Hematopoietic multipotent progenitor cell treated with erythropoietin and hydrocortisone succinate and interleukin-3 and kit ligand, for 4 days (in vitro differentiated cells): ENCODE measurements around the gene LRRC43.
"Not testable (repeated sequence)": the region's sequence is repeated elsewhere in the genome, so short reads cannot be mapped to it uniquely, and the experiment has no call there.

Experiments
- DNase-seq: peaks from one replicate; pipeline ENCODE4 v3.0.0-alpha.2; 2015

Gene LRRC43

DNA sequence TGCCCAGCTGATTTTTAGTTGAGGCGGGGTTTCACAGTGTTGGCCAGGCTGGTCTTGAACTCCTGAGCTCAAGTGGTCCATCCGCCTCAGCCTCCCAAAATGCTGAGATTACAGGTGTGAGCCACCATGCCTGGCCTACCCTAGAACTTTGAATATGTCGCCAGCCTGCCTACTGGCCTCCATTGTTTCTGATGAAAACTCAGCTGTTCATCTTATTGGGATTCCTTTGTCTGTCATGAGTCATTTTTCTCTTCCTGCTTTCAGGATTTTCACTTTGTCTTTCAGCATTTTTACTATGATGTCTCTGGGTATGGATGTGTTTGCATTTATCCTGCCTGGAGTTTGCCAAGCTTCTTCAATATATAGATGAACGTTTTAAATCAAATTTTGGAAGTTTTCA is 12.5 kb downstream of the LRRC43 start:
- no peak for DNase-seq

DNA sequence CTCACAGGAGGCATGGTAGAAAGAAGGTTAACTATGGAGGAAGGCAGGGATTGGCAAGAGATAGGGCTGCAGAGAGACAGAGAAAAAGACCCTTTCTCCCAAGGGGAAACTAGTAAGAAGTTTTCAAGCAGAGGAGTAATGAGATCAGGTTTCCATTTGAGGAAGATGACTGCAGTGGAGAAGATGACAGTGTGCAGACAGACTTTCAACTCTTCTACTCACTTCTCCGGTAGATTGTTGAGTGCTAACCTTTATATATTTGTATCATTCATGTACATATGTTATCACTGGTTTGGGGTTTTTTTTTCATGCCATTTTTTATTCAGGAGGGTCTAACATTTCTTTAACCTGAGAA is 14.7 kb downstream of the LRRC43 start:
- DNase-seq = no peak

DNA sequence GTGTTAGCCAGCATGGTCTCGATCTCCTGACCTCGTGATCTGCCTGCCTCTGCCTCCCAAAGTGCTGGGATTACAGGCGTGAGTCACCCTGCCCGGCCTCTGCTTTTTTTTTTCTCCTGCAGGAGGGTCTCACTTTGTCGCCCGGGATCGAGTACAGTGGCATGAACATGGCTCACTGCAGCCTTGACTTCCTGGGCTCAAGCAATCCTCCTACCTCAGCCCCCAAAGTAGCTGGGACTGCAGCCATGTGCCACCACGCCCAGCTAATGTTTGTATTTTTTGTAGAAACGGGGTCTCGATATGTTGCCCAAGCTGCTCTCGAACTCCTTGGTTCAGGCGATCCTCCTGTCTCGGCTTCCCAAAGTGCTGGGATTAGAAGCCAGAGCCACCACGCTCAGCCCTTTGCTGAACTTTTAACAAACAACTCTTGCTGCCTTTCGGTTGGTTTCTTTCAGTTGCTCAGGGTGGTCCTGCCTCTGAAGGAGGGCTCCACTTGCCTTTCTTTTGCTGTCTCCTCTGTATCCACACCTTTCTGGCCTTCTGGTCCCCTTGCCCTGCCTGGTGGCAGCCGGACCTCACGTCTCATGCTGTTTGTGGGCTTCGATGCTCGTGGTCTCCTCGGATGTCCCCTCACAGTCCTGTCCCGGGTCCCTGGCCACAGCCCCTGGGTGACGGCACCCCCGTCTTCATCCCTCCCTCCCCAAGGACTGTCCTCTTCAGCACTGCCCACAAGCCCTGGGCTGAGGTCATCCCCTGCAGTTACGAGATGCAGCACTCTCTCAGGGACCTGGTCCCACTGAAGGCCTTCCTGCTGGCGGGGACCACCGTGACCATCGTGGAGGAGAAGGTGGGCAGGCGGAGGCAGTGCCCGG is 16.8 kb downstream of the LRRC43 start:
- no peak for DNase-seq

DNA sequence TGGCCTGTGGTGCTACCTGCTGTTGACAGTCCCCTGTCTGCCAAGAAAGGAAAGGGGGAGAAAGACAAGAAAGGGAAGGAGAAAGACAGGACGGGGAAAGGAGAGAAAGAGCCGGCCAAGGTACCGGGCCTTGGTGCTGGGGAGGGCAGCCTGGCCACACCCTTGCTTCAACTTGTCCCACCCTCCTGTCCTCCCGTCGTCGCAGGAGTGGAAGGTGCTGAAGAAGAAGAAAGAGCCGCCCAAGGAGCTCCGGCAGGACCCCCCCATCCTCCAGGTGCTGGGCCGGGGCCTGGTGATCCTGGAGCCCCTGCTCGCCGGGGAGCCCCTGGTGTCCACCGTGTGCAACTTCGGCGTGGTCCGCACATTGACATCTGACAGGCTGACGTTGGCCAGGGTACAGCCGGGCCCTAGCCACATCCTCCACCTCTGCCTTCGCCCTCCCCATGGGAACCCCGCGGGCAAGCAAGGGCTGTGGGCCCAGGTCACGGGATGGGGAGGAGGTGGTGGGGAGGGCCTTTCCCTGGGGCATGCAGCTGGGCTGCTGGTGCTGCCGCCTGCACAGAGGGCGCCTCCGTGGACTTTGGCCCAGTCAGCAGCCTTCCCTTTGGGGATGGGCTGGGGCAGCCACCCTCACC is 17.7 kb downstream of the LRRC43 start:
- DNase-seq = no peak

DNA sequence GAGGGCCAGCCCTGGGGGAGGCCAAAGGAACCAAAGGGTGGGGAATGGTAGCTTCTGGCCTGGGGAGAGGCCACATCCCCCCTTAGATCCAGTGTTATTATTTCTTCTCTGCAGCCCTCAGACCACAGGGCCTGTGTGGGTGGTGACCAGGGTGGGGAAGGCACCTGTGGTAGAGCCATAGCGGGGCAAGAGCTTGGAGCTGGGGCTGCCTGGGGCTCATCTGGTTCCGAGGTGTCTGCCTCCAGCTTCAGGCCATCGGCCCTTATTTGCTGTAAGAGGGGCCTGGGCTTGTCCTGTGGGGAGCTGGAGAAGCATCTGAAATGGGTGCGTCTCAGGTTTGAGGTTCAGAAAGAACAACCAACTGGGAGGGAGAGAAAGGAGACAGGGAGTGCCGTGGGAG is 18.5 kb downstream of the LRRC43 start:
- no peak for DNase-seq

DNA sequence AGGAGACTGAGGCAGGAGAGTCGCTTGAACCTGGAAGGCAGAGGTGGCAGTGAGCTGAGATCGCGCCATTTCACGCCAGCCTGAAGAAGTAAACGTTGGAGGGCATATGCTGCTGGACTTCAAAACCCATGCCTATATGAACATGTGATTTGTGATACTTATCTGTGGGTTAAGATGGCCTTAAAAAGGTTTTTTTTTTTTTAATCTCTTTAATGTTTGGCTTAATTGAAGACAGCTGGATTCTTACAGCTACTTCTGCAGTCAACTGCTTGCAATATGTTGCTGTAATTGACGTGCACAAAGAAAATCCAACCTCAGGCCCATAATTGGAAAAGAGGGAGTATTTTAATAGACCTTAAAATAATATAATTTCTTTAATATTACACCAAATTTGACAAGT is 19.1 kb downstream of the LRRC43 start:
- DNase-seq = no peak

DNA sequence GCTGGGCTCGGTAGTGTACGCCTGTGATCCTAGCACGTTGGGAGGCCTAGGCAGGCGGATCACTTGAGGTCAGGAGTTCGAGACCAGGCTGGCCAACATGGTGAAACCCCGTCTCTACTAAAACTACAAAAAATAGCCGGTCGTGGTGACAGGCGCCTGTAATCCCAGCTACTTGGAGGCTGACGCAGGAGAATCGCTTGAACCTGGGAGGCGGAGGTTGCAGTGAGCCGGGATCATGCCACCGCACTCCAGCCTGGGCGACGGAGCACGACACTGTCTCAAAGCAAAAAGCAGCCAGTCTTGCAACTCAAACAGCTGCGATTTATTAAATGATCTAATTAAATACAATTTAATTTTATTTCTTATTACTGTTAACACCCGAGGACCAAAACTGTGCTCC is 19.9 kb downstream of the LRRC43 start:
- DNase-seq = not testable (repeated sequence)

DNA sequence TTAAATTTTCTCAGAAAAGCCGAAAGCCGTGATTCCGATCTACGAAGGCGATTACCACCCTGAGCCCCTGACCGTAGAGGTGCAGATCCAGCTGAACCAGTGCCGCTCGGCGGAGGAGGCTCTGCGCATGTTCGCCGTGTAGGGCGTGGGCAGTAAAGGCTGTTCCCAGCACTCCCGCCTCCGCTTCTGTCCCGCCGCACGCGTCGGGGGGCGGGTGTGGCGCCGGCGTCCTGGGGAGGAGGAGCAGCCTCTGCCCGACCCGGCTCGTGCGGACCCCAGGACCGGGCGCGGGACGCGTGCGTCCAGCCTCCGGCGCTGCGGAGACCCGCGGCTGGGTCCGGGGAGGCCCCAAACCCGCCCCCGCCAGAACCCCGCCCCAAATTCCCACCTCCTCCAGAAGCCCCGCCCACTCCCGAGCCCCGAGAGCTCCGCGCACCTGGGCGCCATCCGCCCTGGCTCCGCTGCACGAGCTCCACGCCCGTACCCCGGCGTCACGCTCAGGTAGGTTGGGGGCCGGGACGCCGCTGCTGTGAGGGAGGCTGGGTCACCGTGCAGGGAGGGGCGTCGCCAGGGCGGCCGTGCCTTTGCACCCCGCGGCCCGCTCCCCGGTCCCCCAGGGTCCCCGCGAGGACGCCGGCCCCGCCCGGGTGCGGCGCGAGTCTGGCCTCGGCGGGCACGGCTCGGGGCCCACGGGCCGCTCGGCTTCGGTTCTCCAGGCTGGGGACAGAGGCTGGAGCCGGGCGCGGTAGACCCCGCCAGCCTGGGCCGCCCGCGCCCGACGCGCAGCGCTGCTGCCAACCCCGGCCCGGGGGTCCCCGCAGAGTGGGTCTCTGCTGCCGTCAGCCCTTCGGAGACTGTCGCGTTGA is 20.6 kb downstream of the LRRC43 start, which contains the start of gene B3GNT4:
Gene B3GNT4 (plus strand): TSS at position 409 of the 866 bp plus-strand sequence. CDS start 910 bp downstream, outside the sequence.
- DNase-seq = peak; percentile 69

DNA sequence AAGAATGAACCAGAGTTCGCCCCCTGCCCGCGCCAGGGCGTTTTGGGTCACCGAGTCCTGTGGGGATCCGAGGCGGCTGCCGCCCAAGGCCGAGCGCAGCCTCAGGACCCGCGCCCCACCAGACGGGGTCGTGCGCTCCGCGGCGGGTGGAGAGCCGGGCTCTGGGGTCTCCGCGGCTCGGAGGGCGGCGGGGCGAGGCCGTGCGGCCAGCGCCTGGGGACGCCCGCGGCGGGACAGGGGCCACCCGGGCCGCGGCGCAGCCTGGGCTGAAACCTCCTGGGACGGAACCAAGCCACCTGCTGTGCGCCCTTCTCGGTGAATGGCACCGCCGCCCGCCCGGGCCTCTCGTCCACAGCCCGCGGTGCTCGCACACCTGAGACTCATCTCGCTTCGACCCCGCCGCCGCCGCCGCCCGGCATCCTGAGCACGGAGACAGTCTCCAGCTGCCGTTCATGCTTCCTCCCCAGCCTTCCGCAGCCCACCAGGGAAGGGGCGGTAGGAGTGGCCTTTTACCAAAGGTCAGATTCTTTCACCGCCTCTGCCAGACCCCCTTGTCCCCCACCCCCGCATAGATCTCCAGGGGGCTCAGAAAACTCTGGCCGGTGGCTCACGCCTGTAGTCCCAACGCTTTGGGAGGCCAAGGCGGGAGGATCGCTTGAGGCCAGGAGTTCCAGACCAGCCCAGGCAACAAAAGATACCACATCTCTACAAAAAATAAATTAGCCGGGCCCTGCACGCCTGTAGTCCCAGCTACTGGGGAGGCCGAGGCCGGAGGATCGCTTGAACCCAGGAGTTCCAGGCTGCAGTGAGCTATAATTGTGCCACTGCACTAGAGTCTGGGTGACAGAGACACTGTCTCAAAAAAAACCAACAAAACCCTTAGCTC is 21.5 kb downstream of the LRRC43 start:
- no peak for DNase-seq

DNA sequence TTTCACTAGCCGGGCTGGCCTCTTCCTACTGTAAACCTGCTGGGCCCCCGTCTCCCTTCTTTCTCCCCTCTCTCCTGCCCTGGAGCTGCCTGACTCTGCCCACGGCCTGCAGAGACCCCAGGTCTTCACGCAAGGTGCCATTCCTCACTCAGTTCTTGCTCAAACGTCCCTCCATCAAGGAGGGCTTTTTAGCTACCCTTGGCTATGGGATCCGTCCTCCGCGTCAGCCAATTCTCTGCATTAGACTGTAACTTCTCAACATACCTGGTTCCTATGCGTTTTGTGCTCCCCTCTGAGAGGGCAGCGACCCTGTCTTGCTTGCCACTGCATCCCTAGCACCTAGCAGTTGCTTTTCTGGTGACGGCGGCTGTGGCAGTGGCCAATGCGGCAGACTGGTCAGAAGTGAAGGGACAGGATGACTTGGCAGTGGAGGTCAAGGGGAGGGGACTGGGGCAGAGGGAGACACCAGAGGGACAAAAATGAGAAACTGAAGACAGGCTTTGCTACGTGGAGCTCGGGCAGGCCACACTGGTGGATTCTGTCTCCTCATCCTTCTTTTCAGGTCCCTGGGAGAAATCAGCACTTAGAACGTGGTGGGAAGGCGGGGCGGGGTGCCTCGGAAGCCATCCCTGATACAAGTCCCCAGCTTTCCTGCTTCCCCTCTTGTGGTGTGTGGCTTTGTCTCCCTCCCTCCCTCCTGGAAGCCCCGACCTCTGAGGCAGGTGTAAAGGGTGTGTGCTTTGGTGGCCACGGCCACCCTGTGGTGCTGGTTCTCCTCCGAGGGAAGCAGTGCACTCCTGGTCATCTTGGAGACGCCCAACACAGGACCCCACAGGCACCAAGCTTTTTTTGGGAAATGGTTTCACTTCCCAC is 22.4 kb downstream of the LRRC43 start:
- no peak for DNase-seq

DNA sequence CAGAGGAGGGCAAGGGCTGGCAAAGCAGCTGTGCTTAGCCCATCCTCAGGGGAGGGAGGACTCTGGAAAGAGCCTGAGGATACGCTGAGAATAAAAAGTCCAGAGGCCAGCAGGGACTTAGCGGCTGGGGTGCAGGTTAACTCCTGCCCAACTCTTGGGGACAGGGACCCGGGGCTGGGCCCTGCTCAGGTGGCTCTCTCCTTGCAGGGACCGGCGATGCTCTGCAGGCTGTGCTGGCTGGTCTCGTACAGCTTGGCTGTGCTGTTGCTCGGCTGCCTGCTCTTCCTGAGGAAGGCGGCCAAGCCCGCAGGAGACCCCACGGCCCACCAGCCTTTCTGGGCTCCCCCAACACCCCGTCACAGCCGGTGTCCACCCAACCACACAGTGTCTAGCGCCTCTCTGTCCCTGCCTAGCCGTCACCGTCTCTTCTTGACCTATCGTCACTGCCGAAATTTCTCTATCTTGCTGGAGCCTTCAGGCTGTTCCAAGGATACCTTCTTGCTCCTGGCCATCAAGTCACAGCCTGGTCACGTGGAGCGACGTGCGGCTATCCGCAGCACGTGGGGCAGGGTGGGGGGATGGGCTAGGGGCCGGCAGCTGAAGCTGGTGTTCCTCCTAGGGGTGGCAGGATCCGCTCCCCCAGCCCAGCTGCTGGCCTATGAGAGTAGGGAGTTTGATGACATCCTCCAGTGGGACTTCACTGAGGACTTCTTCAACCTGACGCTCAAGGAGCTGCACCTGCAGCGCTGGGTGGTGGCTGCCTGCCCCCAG is 23.4 kb downstream of the LRRC43 start:
- no peak for DNase-seq

DNA sequence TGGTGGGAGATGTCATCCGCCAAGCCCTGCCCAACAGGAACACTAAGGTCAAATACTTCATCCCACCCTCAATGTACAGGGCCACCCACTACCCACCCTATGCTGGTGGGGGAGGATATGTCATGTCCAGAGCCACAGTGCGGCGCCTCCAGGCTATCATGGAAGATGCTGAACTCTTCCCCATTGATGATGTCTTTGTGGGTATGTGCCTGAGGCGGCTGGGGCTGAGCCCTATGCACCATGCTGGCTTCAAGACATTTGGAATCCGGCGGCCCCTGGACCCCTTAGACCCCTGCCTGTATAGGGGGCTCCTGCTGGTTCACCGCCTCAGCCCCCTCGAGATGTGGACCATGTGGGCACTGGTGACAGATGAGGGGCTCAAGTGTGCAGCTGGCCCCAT is 24.1 kb downstream of the LRRC43 start:
- no peak for DNase-seq

DNA sequence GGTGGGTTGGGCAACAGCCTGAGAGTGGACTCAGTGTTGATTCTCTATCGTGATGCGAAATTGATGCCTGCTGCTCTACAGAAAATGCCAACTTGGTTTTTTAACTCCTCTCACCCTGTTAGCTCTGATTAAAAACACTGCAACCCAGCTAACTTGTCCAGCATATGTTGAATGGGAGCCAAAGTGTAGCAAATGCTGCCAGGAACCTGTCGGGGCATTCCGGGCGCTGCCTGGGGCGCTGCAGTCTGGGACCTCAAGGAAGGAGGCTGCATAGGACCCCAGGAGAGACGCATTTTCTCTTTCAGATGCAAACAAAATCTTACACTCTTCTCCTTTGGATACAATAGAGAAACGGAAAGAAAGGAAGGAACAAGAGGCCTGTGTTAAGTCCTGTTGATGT is 24.5 kb downstream of the LRRC43 start:
- DNase-seq = no peak

DNA sequence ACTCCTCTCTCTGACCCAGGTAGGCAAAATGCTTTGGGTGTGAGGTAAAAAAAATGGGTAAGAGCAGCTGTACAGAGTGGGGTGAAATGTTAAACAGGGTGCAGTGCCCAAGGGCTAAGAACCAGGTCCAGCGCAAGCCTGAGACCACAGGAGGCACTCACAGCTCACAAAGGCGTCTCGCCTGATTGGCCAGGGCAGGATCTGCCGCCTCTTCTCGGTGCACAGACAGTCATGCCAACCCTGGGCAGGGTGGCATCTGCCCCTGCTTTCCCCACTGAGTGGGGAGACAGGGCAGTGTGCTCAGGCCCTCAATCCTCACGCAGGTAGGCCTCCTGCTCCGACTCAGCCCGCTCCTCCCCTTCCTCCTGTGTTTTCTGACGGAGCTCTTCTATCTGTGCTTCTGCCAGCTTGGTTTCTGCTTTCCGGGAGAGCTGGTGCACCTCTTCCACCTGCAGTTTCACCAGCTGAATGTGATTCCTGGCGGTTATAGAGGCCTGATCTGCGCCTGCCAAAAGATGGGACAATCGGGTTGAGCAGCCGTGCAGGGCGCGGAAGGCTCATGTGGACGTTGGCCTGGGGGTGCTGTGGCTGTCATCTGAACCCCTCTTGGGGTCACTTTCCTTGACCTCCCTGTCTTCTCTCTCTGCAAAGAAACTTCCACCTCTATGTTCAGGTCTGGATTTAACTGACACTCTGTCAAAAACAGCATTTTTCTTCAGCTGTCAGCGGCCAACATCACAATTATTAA is 25.3 kb downstream of the LRRC43 start:
- no peak for DNase-seq

DNA sequence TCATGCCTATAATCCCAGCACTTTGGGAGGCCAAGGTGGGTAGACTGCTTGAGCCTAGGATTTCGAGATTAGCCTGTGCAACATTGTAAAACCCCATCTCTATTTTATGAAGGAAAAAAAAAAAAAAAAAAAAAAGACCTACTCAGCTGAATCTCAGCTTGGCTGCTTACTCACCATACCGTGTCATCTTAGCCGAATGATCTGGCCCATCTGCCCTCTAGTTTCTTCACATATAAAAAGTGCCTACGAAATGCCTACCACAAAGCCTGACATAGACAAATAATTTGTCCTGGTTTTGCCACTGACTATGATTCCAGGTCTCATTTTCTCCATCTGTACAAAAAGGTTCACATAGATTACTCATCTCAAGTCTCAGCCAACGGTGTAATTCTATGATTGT is 32.8 kb downstream of the LRRC43 start:
- DNase-seq = no peak

DNA sequence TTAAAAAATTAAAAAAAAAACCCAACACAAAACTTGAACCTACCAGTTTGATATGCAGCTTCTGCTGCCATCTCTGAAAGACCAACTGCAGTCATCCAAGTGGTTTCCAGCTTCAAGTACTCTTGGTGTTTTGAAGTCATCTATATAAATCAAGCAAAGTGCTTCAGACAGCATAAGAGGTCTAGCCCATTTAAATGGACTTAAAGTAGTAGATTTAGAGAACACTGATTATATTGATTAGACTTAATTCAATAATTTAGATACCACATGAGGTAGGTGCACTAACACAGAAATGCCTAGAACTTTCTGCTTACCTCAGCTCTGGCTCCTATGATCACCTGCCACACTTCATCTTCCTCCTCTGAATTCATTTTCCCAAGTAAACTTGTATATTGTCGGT is 33.5 kb downstream of the LRRC43 start:
- DNase-seq = no peak

DNA sequence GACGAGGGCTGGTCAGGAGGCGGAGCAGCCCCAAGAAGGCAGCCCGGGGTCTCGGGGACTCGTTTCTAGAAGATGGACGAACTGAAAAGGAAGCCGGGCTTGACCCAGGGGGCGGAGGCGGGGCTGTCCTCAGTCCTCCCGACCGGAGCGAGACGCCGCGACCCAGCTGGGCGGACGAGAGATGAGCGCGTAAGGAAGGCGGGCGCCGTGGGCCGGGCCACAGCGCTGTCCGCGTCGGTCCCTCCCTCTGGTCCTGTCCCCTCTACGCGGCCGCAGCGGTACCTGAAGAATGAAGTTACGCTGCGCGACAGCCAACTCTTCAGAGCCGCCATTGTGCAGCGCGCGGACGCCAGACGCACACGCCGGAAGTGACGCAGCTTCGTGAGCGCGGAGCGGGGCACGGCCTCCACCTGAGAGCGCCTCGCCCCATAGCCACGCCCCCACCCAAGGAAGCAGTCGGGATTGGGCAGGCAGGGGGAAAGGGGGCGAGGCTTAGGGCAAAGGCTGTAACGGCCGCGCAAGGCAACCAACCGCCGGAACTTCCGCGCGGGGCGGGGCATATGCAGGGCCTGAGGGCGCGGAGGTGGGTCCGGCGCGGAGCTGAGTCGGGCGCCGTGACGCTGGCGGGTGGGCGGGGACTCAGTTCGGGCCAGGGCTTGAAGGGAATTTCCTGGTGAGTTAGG is 42.9 kb downstream of the LRRC43 start, which contains the start of gene DIABLO:
Gene DIABLO (minus strand): TSS at position 370 of the 683 bp plus-strand sequence. CDS start 38 bp downstream, at position 332.
- peak; percentile 100 for DNase-seq

DNA sequence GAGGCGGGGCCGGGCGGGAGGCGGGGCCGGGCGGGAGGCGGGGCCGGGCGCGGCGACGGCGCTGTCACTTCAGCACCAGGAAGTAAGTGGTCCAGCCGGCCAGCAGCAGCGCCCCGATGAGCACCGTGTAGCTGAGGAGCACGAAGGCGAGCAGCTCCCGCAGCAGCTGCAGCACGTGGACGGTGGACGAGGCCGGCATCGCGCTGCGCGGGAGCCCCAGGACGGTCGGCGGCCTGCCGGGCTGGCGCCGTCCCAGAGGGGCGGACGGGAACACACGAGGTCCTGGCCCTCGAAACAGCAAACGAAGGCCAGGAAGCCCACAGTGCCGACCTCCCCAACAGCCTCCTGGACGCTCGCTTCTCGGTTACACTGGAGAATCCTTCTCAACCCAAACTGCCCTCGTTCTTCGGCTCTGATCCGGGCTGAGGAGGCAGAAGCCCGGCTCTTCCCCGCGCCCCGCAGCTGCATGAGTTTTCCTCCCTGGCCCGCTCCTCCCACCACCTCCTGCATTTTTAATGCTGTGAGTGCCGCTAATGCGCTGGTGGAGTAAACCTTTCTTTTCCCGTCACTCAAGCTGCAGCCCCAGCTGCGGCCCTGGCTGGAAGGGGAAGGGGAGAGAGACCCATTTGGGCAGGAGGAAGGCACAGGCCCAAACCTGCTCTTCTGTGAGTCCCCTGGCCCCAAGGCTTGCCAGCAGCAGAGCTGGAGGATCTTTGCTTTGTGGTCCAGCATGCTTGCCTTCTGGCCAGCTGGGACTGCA is 43.6 kb downstream of the LRRC43 start:
- no peak for DNase-seq
